ENCODE measurements around the gene POFUT2.
A peak's percentile ranks its signal among the peaks of the same experiment; 100 is the strongest.
"Not testable (repeated sequence)": the region's sequence is repeated elsewhere in the genome, so short reads cannot be mapped to it uniquely, and the experiment has no call there.

POFUT2 gene

DNA sequence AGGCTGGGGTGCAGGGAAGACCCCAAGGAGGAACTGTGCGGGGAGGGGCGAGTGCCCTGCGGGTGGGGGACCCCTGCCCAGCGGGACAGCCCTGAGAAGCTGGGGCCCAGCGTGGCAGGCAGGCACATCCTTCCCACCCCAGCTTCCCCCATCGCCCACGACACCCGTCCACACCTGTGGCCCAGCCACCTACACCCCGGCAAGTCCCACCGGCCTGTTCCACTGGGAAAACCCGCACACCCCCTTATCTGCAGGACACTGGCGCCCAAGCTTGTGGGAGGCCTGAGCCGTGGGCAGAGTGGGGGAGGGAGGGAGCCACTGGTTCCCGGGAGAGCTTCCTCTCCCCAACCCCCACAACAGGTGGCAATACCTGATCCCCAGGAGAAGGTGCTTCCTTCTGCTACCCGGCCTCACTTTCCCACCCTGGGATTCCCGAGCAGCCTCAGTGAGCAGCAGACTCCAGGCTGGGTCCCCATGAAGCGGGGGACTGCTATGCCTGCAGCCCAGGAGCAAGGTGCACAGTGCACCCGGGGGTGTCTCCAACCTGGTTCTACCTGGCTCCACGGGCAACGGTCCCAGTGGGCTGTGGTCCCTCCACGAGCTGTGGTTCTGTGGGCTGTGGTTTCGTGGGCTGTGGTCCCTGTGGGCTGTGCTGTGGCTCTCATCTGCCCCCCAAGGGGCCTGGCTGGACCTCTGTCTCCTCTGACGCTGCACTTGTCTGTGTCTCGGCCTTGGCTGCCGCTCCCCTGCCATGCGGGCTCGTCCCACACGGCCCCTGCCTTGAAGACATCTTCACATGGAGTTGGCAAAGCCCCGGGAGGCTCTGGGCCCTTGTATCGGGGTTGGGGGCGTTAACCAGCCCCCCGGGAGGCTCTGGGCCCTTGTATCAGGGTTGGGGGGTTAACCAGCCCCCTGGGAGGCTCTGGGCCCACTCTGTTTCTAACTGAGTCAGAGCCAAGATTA lies 37.8 kb upstream of the POFUT2 start:
- DNase-seq, result no peak

DNA sequence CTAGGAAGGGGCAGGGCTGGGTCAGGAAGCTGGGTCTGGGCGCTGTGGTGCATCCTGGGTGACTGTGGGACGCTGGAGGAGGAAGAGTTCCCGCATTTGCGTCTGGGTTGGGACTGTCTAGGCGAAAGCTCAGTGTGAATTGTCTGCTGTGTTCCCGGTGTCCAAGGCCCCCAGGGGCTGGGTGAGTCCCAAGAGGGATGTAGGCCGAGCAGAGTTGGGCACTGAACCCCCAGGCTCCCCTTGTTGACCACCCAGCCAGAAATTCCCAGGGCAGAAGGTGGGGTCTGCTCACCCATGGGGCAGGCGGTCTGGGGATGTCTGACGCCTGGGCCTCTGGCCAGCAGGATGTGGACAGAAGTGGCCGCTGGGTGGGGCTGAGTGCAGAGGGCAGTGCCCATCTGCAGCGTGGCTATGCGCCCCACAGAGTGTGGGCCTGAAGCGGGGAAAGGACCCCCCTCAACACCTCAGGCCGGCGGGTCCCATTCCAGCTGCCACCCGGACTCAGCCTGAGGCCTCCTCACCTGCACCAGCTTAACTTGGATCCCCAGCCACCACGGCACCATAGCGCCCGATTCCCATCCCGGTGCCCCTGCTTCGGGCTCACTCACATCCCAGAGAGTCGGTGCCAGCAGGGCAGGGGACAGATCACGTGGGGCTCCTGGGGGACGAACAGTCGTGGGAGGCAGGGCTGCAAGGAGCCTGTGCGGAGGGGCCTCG lies 37.0 kb upstream of the POFUT2 start:
- no peak for DNase-seq

DNA sequence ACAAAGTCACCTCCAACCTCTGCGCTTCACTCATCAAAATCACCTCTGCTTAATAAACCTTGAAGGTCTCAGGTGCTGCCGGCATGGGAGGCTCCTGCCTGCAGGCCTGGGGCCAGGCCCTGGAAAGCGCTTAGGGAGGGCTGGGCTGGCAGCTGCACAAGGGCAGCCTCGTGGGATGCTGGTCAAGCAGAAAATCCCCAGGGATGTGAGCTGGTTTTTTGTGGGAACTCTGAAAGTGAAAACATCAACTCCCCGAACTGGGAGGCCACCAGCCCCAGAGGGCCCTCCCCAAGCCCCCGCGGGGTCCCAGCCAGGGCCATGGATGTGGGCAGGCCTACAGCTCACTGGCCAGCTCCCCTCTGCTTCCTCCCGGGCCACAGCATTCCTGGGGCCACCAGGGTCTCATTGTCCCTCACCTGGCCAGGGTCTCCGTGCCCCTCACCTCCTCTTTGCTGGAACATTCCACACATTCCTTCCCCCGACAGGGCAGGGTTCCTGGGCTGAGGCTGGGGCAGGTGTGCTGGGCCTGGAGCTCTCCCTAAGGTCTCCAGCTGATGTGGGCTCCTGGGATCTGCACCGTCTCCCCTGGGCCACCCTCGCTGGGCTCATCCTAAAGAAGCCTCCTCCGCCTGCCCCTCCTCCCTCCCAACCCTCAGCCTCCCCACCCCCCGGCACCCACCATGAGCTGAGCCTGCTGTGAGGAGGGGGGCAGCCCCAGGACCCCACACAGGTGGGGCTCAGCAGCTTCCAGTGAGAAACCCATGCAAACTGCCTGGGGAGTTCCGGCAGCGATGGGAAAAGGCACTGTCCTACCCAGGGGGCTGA lies 36.0 kb upstream of the POFUT2 start:
- no peak for DNase-seq

DNA sequence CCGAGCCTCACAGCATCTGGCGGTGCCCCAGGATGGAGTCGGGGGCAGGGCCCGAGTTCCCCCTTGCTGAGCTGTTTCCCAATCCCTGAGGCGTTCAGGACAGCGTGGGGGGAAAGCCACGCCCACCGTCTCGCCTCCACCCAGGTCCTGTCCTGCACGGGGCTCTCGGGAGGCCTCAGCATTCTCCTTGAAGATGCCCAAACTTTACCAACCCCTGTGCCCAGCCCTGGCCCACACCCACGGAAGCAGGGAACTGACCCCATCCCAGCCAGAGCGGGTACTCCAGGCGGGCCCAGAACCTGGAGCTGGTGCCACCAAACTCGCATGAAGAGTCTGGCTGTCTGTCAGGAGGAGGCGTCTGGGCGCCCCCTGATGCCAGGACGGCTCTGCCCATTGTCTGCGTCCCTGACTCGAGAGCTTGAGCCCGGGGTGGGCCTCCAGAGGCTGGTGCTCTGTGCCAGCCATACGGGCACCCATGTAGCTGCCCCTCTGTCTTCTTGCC lies 35.3 kb upstream of the POFUT2 start:
- DNase-seq, result no peak

DNA sequence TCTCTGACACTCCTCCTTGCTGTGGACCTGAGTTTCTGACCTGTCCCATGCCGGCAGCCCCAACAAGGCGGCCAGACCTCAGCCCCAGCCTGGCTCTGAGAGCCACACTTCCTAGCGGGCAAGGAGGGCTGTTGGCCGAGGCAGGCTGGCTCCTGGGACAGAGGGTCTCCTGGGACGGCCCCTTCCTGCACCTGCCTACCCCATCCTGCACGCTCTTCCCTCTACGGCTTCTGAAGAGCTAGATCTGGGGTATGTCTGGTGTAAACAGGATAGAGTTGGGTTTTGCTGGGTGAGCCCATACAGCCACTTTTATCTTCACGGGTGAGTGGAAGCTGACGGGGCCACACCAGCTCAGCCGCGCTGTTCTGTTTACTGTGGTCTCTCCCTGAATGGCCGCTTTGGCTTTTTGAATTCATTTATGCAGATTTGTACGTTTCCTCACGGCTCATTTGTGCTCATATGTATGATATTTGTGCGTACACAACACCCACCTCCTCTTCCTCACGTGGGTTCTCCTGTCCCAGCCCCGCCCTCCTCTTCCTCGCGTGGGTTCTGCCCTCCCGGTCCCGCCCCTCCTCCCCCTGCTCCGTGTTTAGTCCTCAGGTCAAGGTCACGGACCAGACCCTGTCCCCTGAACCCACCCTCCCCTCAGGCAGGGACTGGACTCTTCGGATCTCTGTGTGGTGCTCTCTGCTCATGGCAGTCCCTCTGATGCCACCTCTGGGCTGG lies 34.7 kb upstream of the POFUT2 start:
- peak; percentile 63 for DNase-seq

DNA sequence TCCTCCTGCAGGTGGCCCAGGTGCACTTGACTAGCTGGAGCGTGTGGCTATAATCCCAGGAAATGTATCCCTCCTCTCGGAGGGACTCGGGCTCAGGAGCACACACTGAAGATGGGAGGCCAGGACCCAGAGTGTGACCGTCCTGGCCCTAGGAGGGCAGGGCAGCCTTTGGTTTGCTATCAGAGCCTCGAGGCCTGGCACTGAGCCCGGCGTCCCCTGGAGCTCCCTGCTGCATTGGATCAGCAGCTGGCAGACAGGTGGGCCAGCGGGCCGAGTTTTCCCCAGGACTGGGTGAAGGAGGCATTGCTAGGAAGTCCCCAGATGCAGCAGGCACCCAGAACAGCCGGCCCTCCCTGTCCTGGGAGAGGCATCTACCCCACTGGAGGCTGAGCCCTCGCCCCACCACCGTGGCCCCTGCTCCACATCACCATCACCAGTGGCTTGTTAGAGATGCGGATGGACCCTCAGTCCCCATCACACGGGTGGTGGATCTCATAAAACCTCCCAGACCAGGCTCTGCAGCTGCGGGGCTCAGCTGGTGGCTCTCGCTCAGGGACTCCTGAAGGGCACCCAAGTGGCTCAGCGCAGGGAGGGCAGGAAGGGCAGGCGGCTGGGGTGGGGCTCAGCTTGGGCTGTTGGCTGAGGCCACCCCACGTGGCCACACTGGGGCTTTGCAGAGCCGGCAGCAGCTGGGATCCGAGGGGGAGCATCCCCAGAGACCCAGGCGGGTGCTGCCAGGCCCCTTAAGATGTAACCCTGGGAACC lies 32.7 kb upstream of the POFUT2 start:
- DNase-seq, result peak; percentile 56

DNA sequence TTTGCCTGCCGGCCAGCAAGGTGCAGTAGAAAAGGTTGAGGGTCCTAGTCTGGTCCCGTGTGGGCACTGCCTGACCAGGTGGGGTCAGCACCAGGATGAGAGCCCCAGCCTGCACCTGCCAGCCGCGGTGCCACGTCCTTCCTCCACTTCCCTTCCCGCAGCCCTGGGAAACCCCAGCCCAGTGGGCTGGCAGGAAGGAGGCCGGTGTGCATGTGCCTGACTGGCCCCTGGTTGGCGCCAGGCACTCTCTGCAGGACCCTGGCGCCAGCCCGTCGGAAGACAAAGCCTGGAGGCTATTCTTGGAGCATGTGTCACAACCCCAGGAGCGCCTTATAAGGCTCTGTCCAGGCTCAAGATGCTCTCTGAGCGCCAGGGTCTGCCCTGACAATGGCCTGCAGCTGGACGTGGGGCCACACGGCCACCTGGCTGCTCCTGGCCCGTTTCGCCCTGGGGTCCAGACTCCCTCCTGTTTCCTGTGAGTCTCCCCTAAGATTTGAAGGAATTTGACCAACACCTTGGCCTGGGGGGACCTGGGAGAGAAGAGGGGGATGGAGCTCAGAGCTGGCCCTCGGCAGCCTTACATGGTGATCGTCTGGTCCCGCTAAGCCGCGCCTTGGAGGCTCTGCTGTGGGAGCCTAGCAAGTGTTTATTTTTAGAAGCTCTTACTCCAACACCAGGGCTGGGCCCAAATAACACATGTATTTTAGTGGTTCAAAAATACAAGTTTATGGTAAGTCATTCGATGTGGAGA lies 31.9 kb upstream of the POFUT2 start:
- DNase-seq, result no peak

DNA sequence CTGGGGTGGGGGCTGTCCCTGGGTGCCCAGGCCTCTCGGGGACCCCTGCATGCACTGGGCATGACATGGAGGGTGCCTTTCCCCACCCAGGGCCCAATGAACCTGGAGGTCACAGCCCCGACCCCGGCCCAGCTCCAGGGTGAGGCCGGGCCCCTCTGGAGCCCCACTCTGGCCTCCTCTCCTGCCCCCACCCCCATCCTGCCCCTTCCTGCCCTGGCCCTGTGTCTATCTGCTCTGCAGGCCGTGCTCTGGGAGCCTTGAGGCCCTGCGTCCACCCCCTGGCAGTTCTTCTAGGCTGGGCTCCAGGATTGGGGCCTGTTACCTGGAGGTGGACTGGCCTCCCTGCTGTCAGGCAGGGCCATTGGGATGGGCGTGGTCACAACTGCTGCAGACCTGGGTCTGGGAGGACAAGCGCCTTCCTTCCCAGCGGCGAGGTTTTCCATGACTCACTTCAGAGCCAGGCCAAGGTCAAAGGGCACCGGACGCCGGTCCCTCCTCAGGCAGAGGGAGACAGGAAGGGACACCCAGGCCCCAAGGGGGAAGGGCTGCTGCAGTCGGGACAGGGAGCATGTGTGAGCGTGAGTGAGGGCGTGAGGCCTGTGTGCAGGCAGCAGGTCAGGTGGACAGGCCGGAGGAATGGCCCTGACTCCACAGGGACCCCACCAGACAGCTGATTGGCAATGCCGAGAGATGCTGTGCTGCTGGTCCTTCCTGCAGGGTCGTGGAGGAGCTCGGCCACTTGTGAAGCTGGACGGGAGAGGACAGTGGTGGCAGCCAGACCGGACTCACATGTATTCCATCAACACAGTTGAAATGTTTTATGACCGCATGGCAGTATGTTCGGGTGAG lies 31.1 kb upstream of the POFUT2 start:
- no peak for DNase-seq

DNA sequence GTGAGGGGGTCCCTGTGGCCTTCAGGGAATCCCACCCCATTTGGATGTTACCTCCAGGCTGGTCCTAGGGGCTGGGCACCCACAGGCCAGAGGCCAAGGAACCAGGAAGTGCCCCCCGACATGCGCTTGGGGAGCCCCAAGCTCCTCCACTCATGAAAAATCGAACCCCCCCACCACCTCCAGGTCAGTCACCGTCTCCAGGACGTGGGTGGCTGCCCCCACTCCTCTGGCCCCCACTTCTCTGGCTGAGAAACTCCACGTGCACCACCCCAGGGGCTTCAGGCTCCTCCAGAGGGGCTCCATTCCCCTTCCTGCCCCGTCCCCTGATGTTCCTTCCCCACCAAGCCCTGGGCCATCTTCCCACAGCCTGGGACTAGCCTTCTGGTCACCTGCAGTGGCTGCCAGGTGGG lies 30.5 kb upstream of the POFUT2 start:
- DNase-seq, result no peak

DNA sequence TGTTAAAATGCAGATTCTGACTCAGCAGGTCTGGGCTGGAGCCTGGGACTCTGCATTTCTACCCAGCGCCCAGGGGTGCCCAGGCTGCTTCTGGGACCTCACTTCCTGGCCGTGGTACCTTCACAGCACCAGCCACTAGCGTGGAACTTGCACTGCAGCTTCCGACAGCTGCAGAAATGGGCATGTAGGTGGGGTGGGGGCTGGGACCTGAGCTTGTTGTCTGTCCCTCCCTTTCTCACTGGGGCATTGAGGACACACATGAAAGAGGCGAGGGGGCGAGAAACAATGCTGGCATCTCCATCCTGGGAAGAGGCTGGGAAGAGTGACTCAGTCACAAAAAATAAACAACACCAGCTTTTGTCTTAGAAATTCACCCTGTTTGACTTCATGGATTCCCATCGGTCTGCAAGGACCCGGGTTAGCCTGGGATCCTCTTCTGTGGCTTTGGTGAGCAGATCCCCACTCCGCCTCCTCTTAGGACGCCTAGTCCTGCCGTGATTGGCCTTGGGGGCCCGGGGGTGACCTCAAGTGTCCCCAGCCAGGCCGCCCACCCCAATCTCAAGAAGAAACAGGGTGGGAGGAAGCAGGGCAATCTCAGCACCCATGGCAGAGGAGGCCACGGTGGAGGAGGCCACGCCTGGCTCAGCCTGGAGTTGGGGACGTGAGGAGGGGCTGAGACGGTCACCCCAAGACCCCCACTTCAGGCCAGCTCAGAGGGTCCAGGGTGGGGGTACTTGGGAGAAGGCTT lies 29.9 kb upstream of the POFUT2 start:
- DNase-seq, result no peak

DNA sequence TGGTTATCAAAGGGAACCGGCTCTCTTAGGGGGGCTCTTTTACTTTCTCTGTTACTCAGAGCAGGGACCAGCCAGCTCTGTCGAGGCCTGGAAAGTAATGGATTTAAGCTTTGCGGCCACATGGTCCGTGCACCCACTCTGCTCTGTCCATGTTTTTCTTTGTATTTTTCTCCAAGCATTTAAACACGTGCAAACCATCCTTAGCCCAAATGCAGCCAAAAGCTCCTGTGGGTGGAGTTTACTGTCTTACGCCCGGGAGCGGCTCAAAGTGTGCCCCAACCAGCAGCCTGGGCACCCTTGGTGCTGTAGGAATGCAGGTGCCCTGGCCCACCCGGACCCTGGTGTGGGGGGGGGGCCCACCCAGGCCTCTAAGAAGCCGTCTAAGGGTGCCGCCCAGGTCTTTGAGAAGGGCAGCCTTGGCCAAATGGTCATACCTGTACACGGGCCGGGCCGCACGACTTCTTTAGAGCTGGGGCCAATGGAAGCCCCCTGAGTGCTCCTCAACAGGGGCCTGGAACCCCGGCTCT lies 29.2 kb upstream of the POFUT2 start:
- no peak for DNase-seq

DNA sequence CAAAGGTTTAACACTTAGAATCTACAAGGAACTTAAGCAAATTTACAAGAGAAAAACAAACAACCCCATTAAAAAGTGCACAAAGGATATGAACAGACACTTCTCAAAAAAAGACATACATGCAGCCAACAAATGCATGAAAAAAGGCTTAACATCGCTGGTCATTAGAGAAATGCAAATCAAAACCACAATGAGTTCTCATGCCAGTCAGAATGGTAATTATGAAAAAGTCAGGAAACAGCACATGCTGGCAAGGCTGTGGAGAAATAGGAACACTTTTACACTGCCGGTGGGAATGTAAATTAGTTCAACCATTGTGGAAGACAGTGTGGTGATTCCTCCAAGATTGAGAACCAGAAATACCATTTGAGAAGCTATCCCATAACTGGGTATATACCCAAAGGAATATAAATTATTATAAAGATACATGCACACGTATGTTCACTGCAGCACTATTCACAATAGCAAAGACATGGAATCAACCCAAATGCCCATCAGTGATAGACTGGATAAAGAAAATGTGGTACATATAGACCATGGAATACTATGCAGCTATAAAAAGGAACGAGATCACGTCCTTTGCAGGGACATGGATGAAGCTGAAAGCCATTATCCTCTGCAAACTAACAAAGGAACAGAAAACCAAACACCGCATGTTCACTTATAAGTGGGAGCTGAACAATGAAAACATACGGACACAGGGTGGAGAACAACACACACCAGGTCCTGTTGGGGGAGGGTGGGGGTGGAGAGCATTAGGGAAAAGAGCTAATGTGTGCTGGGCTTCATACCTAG lies 28.2 kb upstream of the POFUT2 start:
- not testable (repeated sequence) for DNase-seq

DNA sequence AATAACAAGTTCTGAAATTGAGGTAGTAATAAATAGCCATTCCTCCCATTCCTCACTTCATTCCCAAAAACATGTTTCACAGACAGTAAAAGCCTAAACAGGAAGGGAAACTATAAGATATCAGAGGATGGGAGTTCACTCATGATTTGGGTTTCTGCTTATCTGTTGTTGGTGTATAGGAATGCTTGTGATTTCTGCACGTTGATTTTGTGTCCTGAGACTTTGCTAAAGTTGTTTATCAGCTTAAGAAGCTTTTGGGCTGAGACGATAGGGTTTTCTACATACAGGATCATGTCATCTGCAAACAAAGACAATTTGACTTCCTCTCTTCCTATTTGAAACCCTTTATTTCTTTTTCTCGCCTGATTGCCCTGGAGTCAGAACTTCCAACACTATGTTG lies 26.0 kb upstream of the POFUT2 start:
- no peak for DNase-seq

DNA sequence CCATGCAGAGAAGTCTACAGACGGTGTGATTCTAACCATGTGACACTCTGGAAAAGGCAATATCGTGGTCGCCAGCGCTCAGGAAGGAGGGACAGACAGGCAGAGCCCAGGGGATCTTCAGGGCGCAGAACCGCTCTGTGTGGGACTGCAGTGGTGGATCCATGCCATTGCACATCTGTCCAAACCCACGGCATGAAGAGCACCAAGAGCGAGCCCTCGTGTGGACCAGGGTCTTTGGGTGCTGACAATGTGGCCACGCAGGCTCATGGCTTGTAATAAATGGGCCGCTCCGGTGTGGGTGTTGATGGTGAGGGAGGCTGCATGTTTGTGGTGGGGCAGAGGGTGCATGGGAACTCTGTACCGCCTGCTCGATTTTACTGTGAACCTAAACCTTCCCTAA lies 25.3 kb upstream of the POFUT2 start:
- no peak for DNase-seq

DNA sequence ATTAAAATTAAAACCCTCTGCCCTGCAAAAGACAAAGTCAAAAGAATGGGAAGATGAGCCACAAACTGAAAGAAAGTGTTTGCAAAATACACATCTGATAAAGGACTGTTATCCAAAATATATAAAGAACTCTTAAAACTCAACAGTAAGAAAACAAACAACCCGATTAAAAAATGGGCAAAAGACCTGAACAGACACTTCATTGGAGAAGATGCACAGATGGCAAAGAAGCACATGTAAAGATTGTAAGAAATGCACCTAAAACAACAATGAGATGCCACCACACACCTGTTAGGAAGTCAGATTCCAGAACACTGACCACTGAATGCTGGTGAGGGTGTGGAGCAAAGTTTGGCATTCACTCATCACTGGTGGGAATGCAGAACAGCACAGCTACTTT lies 24.6 kb upstream of the POFUT2 start:
- DNase-seq, result no peak

DNA sequence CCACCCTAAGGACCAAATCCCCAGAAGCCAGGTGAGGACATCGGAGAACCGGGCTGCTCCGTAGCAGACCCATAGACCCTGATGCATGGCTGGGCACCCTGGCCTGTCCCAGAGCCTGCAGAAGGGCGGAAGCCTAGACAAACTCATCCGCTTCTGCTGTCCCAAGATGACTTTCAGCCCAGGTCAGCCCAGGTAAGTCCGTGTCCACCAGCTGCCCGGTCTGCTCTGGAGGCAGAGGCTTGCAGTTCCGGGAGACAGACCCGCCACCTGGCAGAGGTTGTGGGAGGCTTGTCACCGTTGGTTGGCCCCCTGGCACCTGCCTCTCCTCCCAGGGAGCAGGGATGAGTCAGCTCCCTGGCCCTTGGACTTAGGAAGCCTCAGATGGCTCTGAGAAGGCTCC lies 22.8 kb upstream of the POFUT2 start:
- DNase-seq, result no peak

DNA sequence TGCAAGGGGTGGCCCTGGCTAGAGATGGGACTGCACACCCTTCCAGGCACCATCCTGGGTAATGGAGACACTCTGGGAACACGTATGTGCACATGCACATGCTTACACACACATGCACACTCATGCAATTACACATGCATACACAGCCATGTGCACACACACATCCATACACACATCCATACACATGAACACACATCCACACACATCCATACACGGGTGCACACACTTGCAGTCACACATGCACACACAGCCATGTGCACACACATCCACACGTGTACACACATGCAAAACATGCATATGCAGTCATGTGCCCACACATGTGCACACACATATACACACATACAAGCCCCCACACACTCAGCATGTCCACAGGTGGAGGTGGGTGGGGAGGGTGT lies 22.3 kb upstream of the POFUT2 start:
- DNase-seq, result no peak

Measured in DMS79 treated with DMSO at 0.1 percent for 48 hours (cell line).